ENCODE results near the gene DNAH3. TPM values are rescaled to one million over a fixed set of nuclear protein-coding genes. Genes with fewer than 3 reads are reported as not detected.

The DNAH3 gene
- total and polyA plus RNA-seq, 2 donors, result 0.09 to 0.30 TPM

DNA sequence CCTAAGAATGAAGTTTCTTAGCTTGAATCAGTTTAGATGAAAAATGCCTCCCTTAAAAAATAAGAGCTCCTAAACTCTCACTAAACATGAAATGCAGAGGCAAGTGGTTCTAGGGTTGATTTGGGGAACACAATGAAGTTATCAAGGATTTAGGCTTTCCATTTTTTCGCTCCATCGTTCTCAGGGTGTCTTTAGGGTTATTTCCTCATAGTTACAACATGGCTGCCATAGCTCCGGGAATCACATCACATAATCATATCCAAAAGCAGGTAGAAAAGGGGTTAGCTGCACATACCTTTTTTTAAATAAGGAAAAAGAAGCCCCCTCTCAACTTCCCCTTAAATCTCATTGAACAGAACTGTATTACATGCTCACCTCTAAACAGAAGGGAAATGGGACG lies 39.4 kb upstream of the DNAH3 start:
- no peaks in the 10 kb centered on the region for H3K27me3 ChIP-seq (ENCODE audit: control insufficient read depth in 2 of 2, insufficient read depth in 1 of 2, low read length in 1 of 2)
- WGBS, result 97% methylated on average over 4 of the region's 4 CpGs
- H3K9me3 ChIP-seq (ENCODE audit: control insufficient read depth in 2 of 2, insufficient read depth in 1 of 2, low read length in 1 of 2), result no peaks in the 10 kb centered on the region
- no peak overlapping the region for H3K27ac ChIP-seq (ENCODE audit: low read depth in 1 of 2, low read length in 1 of 2)
- H3K4me1 ChIP-seq (ENCODE audit: control insufficient read depth in 2 of 2, insufficient read depth in 2 of 2, low read length in 2 of 2), result no peaks in the 10 kb centered on the region
- H3K36me3 ChIP-seq (ENCODE audit: control insufficient read depth in 2 of 2, insufficient read depth in 2 of 2, low read length in 1 of 2), result no peaks in the 10 kb centered on the region
- no peak overlapping the region for H3K4me3 ChIP-seq (ENCODE audit: low read length in 2 of 2)
- DNase-seq (ENCODE audit: low read depth in 6 of 9, low spot score in 9 of 9), result no peak

DNA sequence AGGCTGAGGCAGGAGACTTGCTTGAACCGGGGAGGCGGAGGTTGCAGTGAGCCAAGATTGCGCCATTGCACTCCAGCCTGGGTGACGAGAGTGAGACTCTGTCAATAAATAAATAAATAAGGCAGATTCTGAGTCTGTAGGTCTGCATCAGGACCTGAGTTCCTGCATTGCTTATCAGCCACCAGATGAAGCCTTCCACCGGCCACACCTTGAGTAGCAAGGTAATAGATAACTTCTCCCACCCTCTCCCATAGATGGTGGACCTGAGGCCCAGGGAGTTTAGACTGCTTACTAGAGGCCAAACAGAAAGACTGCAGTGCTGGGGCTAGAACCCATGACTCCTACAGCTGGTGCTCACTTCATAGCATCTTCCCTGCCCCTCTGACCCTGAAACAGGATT lies 38.7 kb upstream of the DNAH3 start:
- Histone ChIP-seq H3K4me3 (ENCODE audit: low read length in 2 of 2) (no peak overlapping the region), H3K27ac (ENCODE audit: low read depth in 1 of 2, low read length in 1 of 2) (no peak overlapping the region), H3K27me3 (ENCODE audit: control insufficient read depth in 2 of 2, insufficient read depth in 1 of 2, low read length in 1 of 2) (no peaks in the 10 kb centered on the region), H3K36me3 (ENCODE audit: control insufficient read depth in 2 of 2, insufficient read depth in 2 of 2, low read length in 1 of 2) (no peaks in the 10 kb centered on the region), H3K9me3 (ENCODE audit: control insufficient read depth in 2 of 2, insufficient read depth in 1 of 2, low read length in 1 of 2) (no peaks in the 10 kb centered on the region), H3K4me1 (ENCODE audit: control insufficient read depth in 2 of 2, insufficient read depth in 2 of 2, low read length in 2 of 2) (no peaks in the 10 kb centered on the region)
- 93% methylated on average over 5 of the region's 5 CpGs for WGBS
- DNase-seq (ENCODE audit: low read depth in 6 of 9, low spot score in 9 of 9), result no peak

DNA sequence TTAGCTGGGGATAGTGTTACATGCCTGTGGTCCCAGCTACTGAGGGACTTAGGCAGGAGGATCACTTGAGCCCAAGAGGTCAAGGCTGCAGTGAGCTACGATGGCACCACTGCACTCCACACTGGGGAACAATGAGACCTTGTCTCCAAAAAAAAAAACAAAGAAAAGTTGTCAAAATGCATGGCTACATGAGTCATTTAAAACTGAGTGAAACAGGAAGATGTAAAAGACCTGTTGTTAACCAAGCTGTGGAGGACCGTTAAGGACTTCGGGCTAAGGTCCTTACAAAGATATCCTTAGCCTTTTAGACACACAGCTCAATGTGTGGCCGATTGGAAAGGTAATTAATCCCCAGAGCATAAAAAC lies 35.7 kb upstream of the DNAH3 start:
- Histone ChIP-seq H3K27ac (ENCODE audit: low read depth in 1 of 2, low read length in 1 of 2) (no peak overlapping the region), H3K27me3 (ENCODE audit: control insufficient read depth in 2 of 2, insufficient read depth in 1 of 2, low read length in 1 of 2) (no peaks in the 10 kb centered on the region), H3K4me3 (ENCODE audit: low read length in 2 of 2) (no peak overlapping the region), H3K9me3 (ENCODE audit: control insufficient read depth in 2 of 2, insufficient read depth in 1 of 2, low read length in 1 of 2) (no peaks in the 10 kb centered on the region), H3K36me3 (ENCODE audit: control insufficient read depth in 2 of 2, insufficient read depth in 2 of 2, low read length in 1 of 2) (peaks cover 4 to 10% of the 10 kb centered on the region in 2 donors), H3K4me1 (ENCODE audit: control insufficient read depth in 2 of 2, insufficient read depth in 2 of 2, low read length in 2 of 2) (no peaks in the 10 kb centered on the region)
- WGBS, result 81% methylated on average over 4 of the region's 4 CpGs
- no peak for DNase-seq (ENCODE audit: low read depth in 6 of 9, low spot score in 9 of 9)

DNA sequence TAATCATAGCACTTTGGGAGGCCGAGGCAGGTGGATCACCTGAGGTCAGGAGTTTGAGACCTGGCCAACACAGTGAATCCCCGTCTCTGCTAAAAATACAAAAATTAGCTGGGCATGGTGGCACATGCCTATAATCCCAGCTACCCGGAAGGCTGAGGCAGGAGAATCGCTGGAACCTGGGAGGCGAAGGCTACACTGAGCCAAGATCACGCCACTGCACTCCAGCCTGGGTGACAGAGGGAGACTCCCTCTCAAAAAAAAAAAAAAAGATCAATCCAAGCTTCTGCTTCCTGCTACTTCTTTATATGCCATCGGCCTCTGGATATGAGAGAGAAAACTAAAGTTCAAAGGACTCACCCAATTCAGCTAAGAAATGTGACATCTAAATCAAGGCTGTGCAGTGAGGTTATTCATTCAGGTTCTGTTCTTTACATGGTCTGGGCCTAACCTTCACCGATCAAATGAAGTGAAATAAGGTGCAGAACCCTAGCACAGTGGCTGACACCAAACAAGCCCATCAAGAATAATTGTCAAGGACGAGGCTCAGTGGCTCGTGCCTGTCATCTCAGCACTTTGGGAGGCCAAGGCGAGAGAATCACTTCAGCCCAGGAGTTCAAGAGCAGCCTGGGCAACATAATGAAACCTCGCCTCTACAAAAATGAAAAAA lies 35.1 kb upstream of the DNAH3 start:
- Histone ChIP-seq H3K36me3 (ENCODE audit: control insufficient read depth in 2 of 2, insufficient read depth in 2 of 2, low read length in 1 of 2) (peaks cover 4 to 14% of the 10 kb centered on the region in 2 donors), H3K4me3 (ENCODE audit: low read length in 2 of 2) (no peak overlapping the region), H3K9me3 (ENCODE audit: control insufficient read depth in 2 of 2, insufficient read depth in 1 of 2, low read length in 1 of 2) (no peaks in the 10 kb centered on the region), H3K27me3 (ENCODE audit: control insufficient read depth in 2 of 2, insufficient read depth in 1 of 2, low read length in 1 of 2) (no peaks in the 10 kb centered on the region), H3K27ac (ENCODE audit: low read depth in 1 of 2, low read length in 1 of 2) (no peak overlapping the region), H3K4me1 (ENCODE audit: control insufficient read depth in 2 of 2, insufficient read depth in 2 of 2, low read length in 2 of 2) (no peaks in the 10 kb centered on the region)
- no peak for DNase-seq (ENCODE audit: low read depth in 6 of 9, low spot score in 9 of 9)
- WGBS, result 96% methylated on average over 12 of the region's 12 CpGs

DNA sequence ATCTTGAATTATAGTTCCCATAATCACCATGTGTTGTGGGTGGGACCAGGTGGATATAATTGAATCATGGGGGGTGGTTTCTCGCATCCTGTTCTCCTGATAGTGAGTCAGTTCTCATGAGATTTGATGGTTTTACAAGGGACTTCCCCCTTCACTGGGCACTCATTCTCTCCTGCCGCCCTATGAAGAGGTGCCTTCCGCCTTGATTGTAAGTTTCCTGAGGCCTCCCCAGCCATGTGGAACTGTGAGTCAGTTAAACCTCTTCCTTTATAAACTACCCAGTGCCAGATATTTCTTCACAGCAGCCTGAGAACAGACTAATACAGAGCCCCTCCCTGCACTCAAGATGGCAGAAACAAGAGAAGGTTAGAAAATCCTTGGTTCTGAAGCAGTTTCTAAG lies 34.2 kb upstream of the DNAH3 start:
- no peaks in the 10 kb centered on the region for H3K27me3 ChIP-seq (ENCODE audit: control insufficient read depth in 2 of 2, insufficient read depth in 1 of 2, low read length in 1 of 2)
- no peaks in the 10 kb centered on the region for H3K4me1 ChIP-seq (ENCODE audit: control insufficient read depth in 2 of 2, insufficient read depth in 2 of 2, low read length in 2 of 2)
- WGBS, result 95% methylated on average over 3 of the region's 3 CpGs
- H3K9me3 ChIP-seq (ENCODE audit: control insufficient read depth in 2 of 2, insufficient read depth in 1 of 2, low read length in 1 of 2), result no peaks in the 10 kb centered on the region
- H3K36me3 ChIP-seq (ENCODE audit: control insufficient read depth in 2 of 2, insufficient read depth in 2 of 2, low read length in 1 of 2), result peaks cover 4 to 17% of the 10 kb centered on the region in 2 donors
- no peak overlapping the region for H3K27ac ChIP-seq (ENCODE audit: low read depth in 1 of 2, low read length in 1 of 2)
- no peak for DNase-seq (ENCODE audit: low read depth in 6 of 9, low spot score in 9 of 9)
- no peak overlapping the region for H3K4me3 ChIP-seq (ENCODE audit: low read length in 2 of 2)

DNA sequence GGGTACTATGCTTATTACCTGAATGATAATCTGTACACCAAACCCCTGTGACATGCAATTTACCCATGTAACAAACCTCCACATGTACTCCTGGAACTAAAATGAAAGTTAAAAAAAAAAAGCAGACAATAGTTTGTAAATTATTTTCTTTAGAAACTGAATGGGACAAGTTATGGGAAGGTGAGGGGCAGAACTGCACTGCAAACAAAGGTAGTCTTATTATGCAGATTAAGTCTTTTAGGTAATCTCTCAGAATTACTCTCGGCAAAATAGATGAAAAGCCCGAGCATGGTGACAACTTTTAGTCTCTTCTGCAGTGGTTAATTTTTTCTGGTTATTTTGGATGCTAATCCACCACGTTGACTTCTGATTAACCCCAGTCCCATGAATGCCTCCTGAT lies 33.3 kb upstream of the DNAH3 start:
- Histone ChIP-seq H3K4me3 (ENCODE audit: low read length in 2 of 2) (no peak overlapping the region), H3K9me3 (ENCODE audit: control insufficient read depth in 2 of 2, insufficient read depth in 1 of 2, low read length in 1 of 2) (no peaks in the 10 kb centered on the region), H3K4me1 (ENCODE audit: control insufficient read depth in 2 of 2, insufficient read depth in 2 of 2, low read length in 2 of 2) (no peaks in the 10 kb centered on the region), H3K27me3 (ENCODE audit: control insufficient read depth in 2 of 2, insufficient read depth in 1 of 2, low read length in 1 of 2) (no peaks in the 10 kb centered on the region), H3K27ac (ENCODE audit: low read depth in 1 of 2, low read length in 1 of 2) (no peak overlapping the region), H3K36me3 (ENCODE audit: control insufficient read depth in 2 of 2, insufficient read depth in 2 of 2, low read length in 1 of 2) (peaks cover 4 to 20% of the 10 kb centered on the region in 2 donors)
- DNase-seq (ENCODE audit: low read depth in 6 of 9, low spot score in 9 of 9), result no peak
- whole genome bisulfite sequencing, result 93% methylated on average over 3 of the region's 3 CpGs

DNA sequence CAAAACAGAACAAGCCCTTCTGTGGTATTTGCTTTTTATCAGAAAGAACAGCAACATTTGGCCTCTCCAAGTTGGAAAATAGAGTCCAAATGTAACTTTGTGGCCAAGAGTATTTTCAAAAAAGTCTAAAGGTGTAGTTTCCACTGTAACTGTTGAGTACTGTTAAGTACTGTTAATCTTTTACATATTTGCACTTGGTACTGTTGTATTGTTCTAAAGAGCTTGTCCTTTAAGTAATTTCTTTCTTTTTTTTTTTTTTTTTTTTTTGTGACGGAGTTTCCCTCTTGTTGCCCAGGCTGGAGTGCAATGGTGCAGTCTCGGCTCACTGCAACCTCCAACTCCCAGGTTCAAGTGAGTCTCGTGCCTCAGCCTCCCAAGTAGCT lies 29.3 kb upstream of the DNAH3 start:
- DNase-seq (ENCODE audit: low read depth in 6 of 9, low spot score in 9 of 9), result no peak
- no peak overlapping the region for H3K4me3 ChIP-seq (ENCODE audit: low read length in 2 of 2)
- H3K27me3 ChIP-seq (ENCODE audit: control insufficient read depth in 2 of 2, insufficient read depth in 1 of 2, low read length in 1 of 2), result no peaks in the 10 kb centered on the region
- H3K4me1 ChIP-seq (ENCODE audit: control insufficient read depth in 2 of 2, insufficient read depth in 2 of 2, low read length in 2 of 2), result no peaks in the 10 kb centered on the region
- H3K36me3 ChIP-seq (ENCODE audit: control insufficient read depth in 2 of 2, insufficient read depth in 2 of 2, low read length in 1 of 2), result peaks cover 4 to 20% of the 10 kb centered on the region in 2 donors
- over 99% methylated on average over 3 of the region's 3 CpGs for WGBS
- no peaks in the 10 kb centered on the region for H3K9me3 ChIP-seq (ENCODE audit: control insufficient read depth in 2 of 2, insufficient read depth in 1 of 2, low read length in 1 of 2)
- no peak overlapping the region for H3K27ac ChIP-seq (ENCODE audit: low read depth in 1 of 2, low read length in 1 of 2)

DNA sequence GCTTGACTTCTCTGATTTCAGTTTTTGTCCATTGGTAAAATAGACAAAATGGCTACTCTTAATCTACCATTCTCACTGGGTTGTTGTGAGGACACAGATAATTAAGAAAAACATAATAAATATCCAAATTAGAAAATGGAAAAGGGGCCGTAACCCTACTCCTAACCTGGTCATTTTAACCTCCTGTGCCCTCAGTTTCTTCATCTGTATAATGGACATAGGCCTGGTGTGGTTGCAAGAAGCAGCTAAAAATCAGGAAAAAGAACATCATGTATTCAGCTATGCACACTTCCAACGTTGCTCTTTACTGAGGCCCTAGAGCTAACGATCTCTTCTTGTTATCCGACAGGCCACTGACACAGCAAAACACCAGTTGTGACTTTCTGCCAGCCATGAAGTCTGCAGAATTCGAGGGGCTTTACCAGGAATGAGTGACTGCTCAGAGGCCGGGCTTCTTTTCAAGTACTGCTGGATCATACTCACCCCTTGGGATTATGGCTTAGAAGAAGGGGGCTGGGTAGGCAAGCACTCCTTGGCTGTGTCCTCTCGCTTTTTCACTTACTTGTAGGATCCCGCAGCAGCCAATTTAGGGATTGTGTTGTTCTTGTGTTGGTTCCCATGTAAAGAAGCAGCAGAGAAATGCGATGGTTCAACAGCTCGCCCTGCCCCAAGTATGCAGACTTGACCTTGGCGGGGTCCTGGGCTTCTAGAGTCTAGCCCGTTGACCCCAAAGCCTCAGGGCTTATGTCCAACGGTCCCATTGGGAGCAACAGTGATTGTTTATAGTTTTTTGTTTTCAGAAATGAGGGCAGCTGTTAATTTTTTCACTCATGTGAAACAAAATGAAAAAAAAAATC lies 28.7 kb upstream of the DNAH3 start:
- DNase-seq (ENCODE audit: low read depth in 6 of 9, low spot score in 9 of 9), result no peak
- Histone ChIP-seq H3K9me3 (ENCODE audit: control insufficient read depth in 2 of 2, insufficient read depth in 1 of 2, low read length in 1 of 2) (no peaks in the 10 kb centered on the region), H3K27ac (ENCODE audit: low read depth in 1 of 2, low read length in 1 of 2) (no peak overlapping the region), H3K4me3 (ENCODE audit: low read length in 2 of 2) (no peak overlapping the region), H3K4me1 (ENCODE audit: control insufficient read depth in 2 of 2, insufficient read depth in 2 of 2, low read length in 2 of 2) (no peaks in the 10 kb centered on the region), H3K27me3 (ENCODE audit: control insufficient read depth in 2 of 2, insufficient read depth in 1 of 2, low read length in 1 of 2) (no peaks in the 10 kb centered on the region), H3K36me3 (ENCODE audit: control insufficient read depth in 2 of 2, insufficient read depth in 2 of 2, low read length in 1 of 2) (peaks cover 4 to 20% of the 10 kb centered on the region in 2 donors)
- WGBS, result 96% methylated on average over 13 of the region's 13 CpGs

DNA sequence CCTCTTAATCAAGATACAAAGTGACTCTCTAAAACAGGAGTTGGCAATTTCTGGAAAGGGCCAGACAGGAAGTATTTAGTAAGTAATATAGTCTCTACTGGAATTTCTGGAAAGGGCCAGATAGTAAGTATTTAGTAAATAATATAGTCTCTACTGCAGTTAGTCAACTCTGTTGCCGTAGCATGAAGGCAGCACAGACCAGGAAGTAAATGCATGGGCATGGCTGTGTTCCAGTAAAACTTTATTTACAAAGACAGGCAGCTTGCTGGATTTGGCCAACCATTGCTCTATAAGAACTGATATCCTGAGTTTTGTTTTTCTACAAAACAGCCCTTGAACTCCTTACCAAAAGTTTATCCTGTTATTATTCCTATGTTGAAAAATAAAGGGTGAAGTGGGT lies 24.8 kb upstream of the DNAH3 start:
- H3K36me3 ChIP-seq (ENCODE audit: control insufficient read depth in 2 of 2, insufficient read depth in 2 of 2, low read length in 1 of 2), result peaks cover 0 to 17% of the 10 kb centered on the region in 2 donors
- no peak overlapping the region for H3K27ac ChIP-seq (ENCODE audit: low read depth in 1 of 2, low read length in 1 of 2)
- no peaks in the 10 kb centered on the region for H3K27me3 ChIP-seq (ENCODE audit: control insufficient read depth in 2 of 2, insufficient read depth in 1 of 2, low read length in 1 of 2)
- no peaks in the 10 kb centered on the region for H3K4me1 ChIP-seq (ENCODE audit: control insufficient read depth in 2 of 2, insufficient read depth in 2 of 2, low read length in 2 of 2)
- H3K4me3 ChIP-seq (ENCODE audit: low read length in 2 of 2), result no peak overlapping the region
- 42% methylated on average over 1 of the region's 1 CpG for WGBS
- no peak for DNase-seq (ENCODE audit: low read depth in 6 of 9, low spot score in 9 of 9)
- no peaks in the 10 kb centered on the region for H3K9me3 ChIP-seq (ENCODE audit: control insufficient read depth in 2 of 2, insufficient read depth in 1 of 2, low read length in 1 of 2)
